Measurements from ENCODE around the gene METTL25.
A peak's percentile ranks its signal among the peaks of the same experiment; 100 is the strongest.

The METTL25 gene

DNA sequence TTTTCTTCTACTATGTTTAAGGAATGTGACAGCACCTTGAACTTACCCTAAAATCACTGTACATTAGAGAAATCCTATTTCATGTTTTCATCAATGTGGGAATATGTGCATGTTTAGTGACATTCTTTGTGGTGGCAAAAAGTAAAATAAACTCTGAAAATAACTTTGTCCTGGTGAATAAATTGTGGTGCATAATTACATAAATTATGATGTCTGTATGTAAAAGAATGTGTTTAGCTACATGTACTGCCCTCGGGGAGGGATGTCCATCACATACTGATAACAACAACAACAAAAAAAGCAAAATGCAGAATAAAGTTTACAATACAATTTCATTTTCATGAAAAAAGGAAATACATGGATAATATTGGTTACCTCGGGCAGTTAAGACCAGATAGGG is 157.3 kb downstream of the METTL25 start:
- Histone ChIP-seq H3K9ac (ENCODE audit: low read length) (no peak overlapping the region), H2AFZ (ENCODE audit: low read depth, low read length) (no peak overlapping the region), H3K79me1 (replicated peaks; ENCODE audit: low read length, poor library complexity, severe bottlenecking) (no peaks in the 10 kb centered on the region), H3K18ac (ENCODE audit: low read depth in 1 of 2, low read length in 2 of 2) (no peak overlapping the region), H3K27ac (ENCODE audit: low read length, poor library complexity, severe bottlenecking) (no peak overlapping the region), H2AK5ac (ENCODE audit: low read length, severe bottlenecking) (no peak overlapping the region), H3K27me3 (ENCODE audit: control insufficient read depth in 1 of 2, insufficient read depth in 1 of 2, low read length in 2 of 2) (no peaks in the 10 kb centered on the region), H2BK120ac (ENCODE audit: low read depth, low read length) (no peak overlapping the region), H3K4me3 (ENCODE audit: insufficient read depth in 1 of 2, low read depth in 1 of 2, low read length in 2 of 2) (no peak overlapping the region), H4K91ac (ENCODE audit: low read length) (no peak overlapping the region), H2BK12ac (ENCODE audit: low read length in 2 of 2) (no peak overlapping the region), H3K4me1 (ENCODE audit: control insufficient read depth, insufficient read depth, low read depth, low read length) (no peaks in the 10 kb centered on the region), H3K36me3 (ENCODE audit: control insufficient read depth in 1 of 2, insufficient read depth in 2 of 2, low read depth in 1 of 2, low read length in 2 of 2) (no peaks in the 10 kb centered on the region), H3K23ac (ENCODE audit: low read length in 2 of 2) (no peak overlapping the region), H3K14ac (ENCODE audit: low read length in 2 of 2) (no peak overlapping the region), H3K4me2 (ENCODE audit: low read length, poor library complexity, severe bottlenecking) (no peak overlapping the region), H2BK5ac (ENCODE audit: low read depth, low read length, poor library complexity, severe bottlenecking) (no peak overlapping the region), H2BK15ac (ENCODE audit: low read depth, poor library complexity, severe bottlenecking) (no peak overlapping the region), H3K9me3 (ENCODE audit: control insufficient read depth, low read length) (no peaks in the 10 kb centered on the region), H4K8ac (ENCODE audit: low read length) (no peak overlapping the region), H3K4ac (ENCODE audit: low read depth in 1 of 2, low read length in 2 of 2) (no peak overlapping the region)
- WGBS, result no CpG with 5 or more reads among the region's 2 CpGs
- DNase-seq, result no peak

DNA sequence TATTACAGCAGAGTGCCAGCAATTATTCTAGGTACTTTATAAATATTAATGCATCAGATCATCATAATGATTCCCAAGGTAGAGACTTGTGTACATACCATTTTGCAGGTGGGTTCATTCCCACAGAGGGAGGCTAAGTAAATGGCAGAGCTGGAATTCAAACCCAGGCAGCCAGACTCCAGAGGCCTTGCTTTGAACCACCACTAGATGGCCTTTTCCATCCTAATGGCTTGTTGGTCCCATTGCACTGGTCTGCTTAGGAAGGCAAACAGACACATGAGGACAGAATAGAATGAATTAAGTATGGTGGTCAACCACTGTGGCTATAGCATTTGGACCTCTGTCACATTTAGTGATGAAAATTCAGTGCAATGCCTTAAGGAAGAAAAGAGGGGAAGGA is 158.7 kb downstream of the METTL25 start:
- Histone ChIP-seq H4K91ac (ENCODE audit: low read length) (no peak overlapping the region), H3K18ac (ENCODE audit: low read depth in 1 of 2, low read length in 2 of 2) (no peak overlapping the region), H2BK12ac (ENCODE audit: low read length in 2 of 2) (no peak overlapping the region), H2BK120ac (ENCODE audit: low read depth, low read length) (no peak overlapping the region), H2AFZ (ENCODE audit: low read depth, low read length) (no peak overlapping the region), H2BK5ac (ENCODE audit: low read depth, low read length, poor library complexity, severe bottlenecking) (no peak overlapping the region), H3K9me3 (ENCODE audit: control insufficient read depth, low read length) (no peaks in the 10 kb centered on the region), H3K4me1 (ENCODE audit: control insufficient read depth, insufficient read depth, low read depth, low read length) (no peaks in the 10 kb centered on the region), H3K36me3 (ENCODE audit: control insufficient read depth in 1 of 2, insufficient read depth in 2 of 2, low read depth in 1 of 2, low read length in 2 of 2) (no peaks in the 10 kb centered on the region), H3K23ac (ENCODE audit: low read length in 2 of 2) (no peak overlapping the region), H3K27me3 (ENCODE audit: control insufficient read depth in 1 of 2, insufficient read depth in 1 of 2, low read length in 2 of 2) (no peaks in the 10 kb centered on the region), H2BK15ac (ENCODE audit: low read depth, poor library complexity, severe bottlenecking) (no peak overlapping the region), H3K79me1 (replicated peaks; ENCODE audit: low read length, poor library complexity, severe bottlenecking) (no peaks in the 10 kb centered on the region), H2AK5ac (ENCODE audit: low read length, severe bottlenecking) (no peak overlapping the region), H3K9ac (ENCODE audit: low read length) (no peak overlapping the region), H3K4me3 (ENCODE audit: insufficient read depth in 1 of 2, low read depth in 1 of 2, low read length in 2 of 2) (no peak overlapping the region), H3K14ac (ENCODE audit: low read length in 2 of 2) (no peak overlapping the region), H3K27ac (ENCODE audit: low read length, poor library complexity, severe bottlenecking) (no peak overlapping the region), H4K8ac (ENCODE audit: low read length) (no peak overlapping the region), H3K4ac (ENCODE audit: low read depth in 1 of 2, low read length in 2 of 2) (no peak overlapping the region), H3K4me2 (ENCODE audit: low read length, poor library complexity, severe bottlenecking) (no peak overlapping the region)
- peak; percentile 9 for DNase-seq

DNA sequence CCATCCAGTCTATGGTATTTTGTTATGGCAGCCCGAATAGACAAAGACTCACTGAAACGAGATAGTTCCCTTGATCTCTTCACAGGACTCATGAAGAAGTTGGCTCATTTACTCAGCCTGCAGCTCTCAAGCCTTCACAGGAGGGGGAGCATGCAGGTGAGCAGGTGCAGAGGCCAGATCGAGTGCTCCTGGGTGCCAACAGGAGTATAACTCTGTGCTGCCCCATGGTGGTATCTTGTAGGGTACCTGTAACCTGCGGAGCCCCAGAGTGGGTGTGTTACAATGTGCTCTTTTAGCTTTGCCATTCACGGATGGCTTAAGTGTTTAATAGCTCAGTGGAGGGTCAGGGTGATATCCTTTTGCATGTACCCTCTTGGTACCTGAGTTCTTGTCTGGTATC is 159.5 kb downstream of the METTL25 start:
- WGBS, result 83% methylated on average over 5 of the region's 5 CpGs

DNA sequence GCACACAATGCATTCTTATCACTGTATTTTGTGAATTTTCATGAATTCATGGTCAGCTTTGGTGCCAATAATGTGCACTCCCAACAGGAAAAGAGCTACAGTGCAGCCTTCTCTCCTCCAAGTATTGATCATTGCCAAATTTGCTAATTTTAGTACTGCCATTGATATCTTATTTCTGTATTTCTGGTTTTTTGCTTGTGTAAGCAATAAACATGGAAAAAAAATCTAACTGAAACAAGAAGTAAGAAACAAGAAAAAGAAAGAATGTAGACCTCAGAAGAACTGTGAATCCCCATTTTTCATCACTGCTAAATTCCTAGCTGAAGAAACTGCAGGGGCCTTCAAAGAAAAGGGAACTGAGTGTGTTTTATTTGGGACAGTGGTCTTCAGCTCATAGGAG is 161.2 kb downstream of the METTL25 start:
- Histone ChIP-seq H3K4me1 (ENCODE audit: control insufficient read depth, insufficient read depth, low read depth, low read length) (peaks cover 2% of the 10 kb centered on the region), H3K14ac (ENCODE audit: low read length in 2 of 2) (no peak overlapping the region), H4K8ac (ENCODE audit: low read length) (no peak overlapping the region), H3K9ac (ENCODE audit: low read length) (no peak overlapping the region), H3K27ac (ENCODE audit: low read length, poor library complexity, severe bottlenecking) (no peak overlapping the region), H3K79me1 (replicated peaks; ENCODE audit: low read length, poor library complexity, severe bottlenecking) (no peaks in the 10 kb centered on the region), H3K4me2 (ENCODE audit: low read length, poor library complexity, severe bottlenecking) (no peak overlapping the region), H2BK12ac (ENCODE audit: low read length in 2 of 2) (no peak overlapping the region), H2AFZ (ENCODE audit: low read depth, low read length) (no peak overlapping the region), H3K18ac (ENCODE audit: low read depth in 1 of 2, low read length in 2 of 2) (no peak overlapping the region), H3K23ac (ENCODE audit: low read length in 2 of 2) (no peak overlapping the region), H3K4me3 (ENCODE audit: insufficient read depth in 1 of 2, low read depth in 1 of 2, low read length in 2 of 2) (no peak overlapping the region), H2BK15ac (ENCODE audit: low read depth, poor library complexity, severe bottlenecking) (no peak overlapping the region), H2BK120ac (ENCODE audit: low read depth, low read length) (no peak overlapping the region), H3K27me3 (ENCODE audit: control insufficient read depth in 1 of 2, insufficient read depth in 1 of 2, low read length in 2 of 2) (no peaks in the 10 kb centered on the region), H3K9me3 (ENCODE audit: control insufficient read depth, low read length) (no peaks in the 10 kb centered on the region), H4K91ac (ENCODE audit: low read length) (no peak overlapping the region), H3K36me3 (ENCODE audit: control insufficient read depth in 1 of 2, insufficient read depth in 2 of 2, low read depth in 1 of 2, low read length in 2 of 2) (no peaks in the 10 kb centered on the region), H2AK5ac (ENCODE audit: low read length, severe bottlenecking) (no peak overlapping the region), H3K4ac (ENCODE audit: low read depth in 1 of 2, low read length in 2 of 2) (no peak overlapping the region), H2BK5ac (ENCODE audit: low read depth, low read length, poor library complexity, severe bottlenecking) (no peak overlapping the region)
- no peak for DNase-seq

More for the DNA sequence above, 159.5 kb downstream of the METTL25 start:
- Histone ChIP-seq H3K27ac (ENCODE audit: low read length, poor library complexity, severe bottlenecking) (no peak overlapping the region), H3K18ac (ENCODE audit: low read depth in 1 of 2, low read length in 2 of 2) (no peak overlapping the region), H3K79me1 (replicated peaks; ENCODE audit: low read length, poor library complexity, severe bottlenecking) (no peaks in the 10 kb centered on the region), H4K8ac (ENCODE audit: low read length) (no peak overlapping the region), H2BK15ac (ENCODE audit: low read depth, poor library complexity, severe bottlenecking) (no peak overlapping the region), H2BK5ac (ENCODE audit: low read depth, low read length, poor library complexity, severe bottlenecking) (no peak overlapping the region), H3K4ac (ENCODE audit: low read depth in 1 of 2, low read length in 2 of 2) (no peak overlapping the region), H3K14ac (ENCODE audit: low read length in 2 of 2) (no peak overlapping the region), H2BK120ac (ENCODE audit: low read depth, low read length) (no peak overlapping the region), H3K23ac (ENCODE audit: low read length in 2 of 2) (no peak overlapping the region), H2AFZ (ENCODE audit: low read depth, low read length) (no peak overlapping the region), H2BK12ac (ENCODE audit: low read length in 2 of 2) (no peak overlapping the region), H3K27me3 (ENCODE audit: control insufficient read depth in 1 of 2, insufficient read depth in 1 of 2, low read length in 2 of 2) (no peaks in the 10 kb centered on the region), H2AK5ac (ENCODE audit: low read length, severe bottlenecking) (no peak overlapping the region), H3K9me3 (ENCODE audit: control insufficient read depth, low read length) (no peaks in the 10 kb centered on the region), H3K9ac (ENCODE audit: low read length) (no peak overlapping the region), H3K4me2 (ENCODE audit: low read length, poor library complexity, severe bottlenecking) (no peak overlapping the region), H3K4me1 (ENCODE audit: control insufficient read depth, insufficient read depth, low read depth, low read length) (peaks cover 1% of the 10 kb centered on the region), H3K36me3 (ENCODE audit: control insufficient read depth in 1 of 2, insufficient read depth in 2 of 2, low read depth in 1 of 2, low read length in 2 of 2) (no peaks in the 10 kb centered on the region), H4K91ac (ENCODE audit: low read length) (no peak overlapping the region), H3K4me3 (ENCODE audit: insufficient read depth in 1 of 2, low read depth in 1 of 2, low read length in 2 of 2) (no peak overlapping the region)
- no peak for DNase-seq
